HepG2 (cell line): ENCODE data around the gene SS18L1. TPM values are rescaled to one million over a fixed set of nuclear protein-coding genes. Genes with fewer than 3 reads are reported as not detected.

ENCODE experiments used
- ARNTL ChIP-seq: sonication (generic); formaldehyde crosslinking; IDR thresholded peaks from 2 replicates; pipeline ENCODE4 v1.4.0; 2020; ENCODE audit warnings: mild to moderate bottlenecking, missing genetic modification reagents
- FOXC1 ChIP-seq: sonication (generic); formaldehyde crosslinking; IDR thresholded peaks from 2 replicates; pipeline ENCODE4 v1.8.0; 2022; ENCODE audit warnings: mild to moderate bottlenecking, missing genetic modification reagents, borderline replicate concordance
- HDAC1 ChIP-seq: sonication (generic); formaldehyde crosslinking; IDR thresholded peaks from 2 replicates; pipeline ENCODE4 v1.5.1; 2020; ENCODE audit warnings: mild to moderate bottlenecking, missing genetic modification reagents
- KDM6A ChIP-seq: IDR thresholded peaks from 2 replicates; pipeline ENCODE4 v1.6.1; 2016; ENCODE audit warnings: low read depth
- PHF5A ChIP-seq: IDR thresholded peaks from one replicate; pipeline ENCODE4 v1.6.1; 2018; ENCODE audit warnings: low read depth, missing genetic modification reagents; ENCODE audit not compliant: unreplicated experiment
- PRDM10 ChIP-seq: sonication (generic); formaldehyde crosslinking; IDR thresholded peaks from 2 replicates; pipeline ENCODE4 v1.4.0; 2020; ENCODE audit warnings: low read depth, missing genetic modification reagents
- ZMAT3 ChIP-seq: sonication (generic); formaldehyde crosslinking; conservative IDR thresholded peaks from 2 replicates; pipeline ENCODE4 v1.7.0; 2021; ENCODE audit warnings: missing genetic modification reagents
- ZNF136 ChIP-seq: sonication (generic); formaldehyde crosslinking; IDR thresholded peaks from 2 replicates; pipeline ENCODE4 v1.8.1; 2022; ENCODE audit warnings: low read depth, mild to moderate bottlenecking, moderate library complexity, missing genetic modification reagents
- ZNF564 ChIP-seq: sonication (generic); formaldehyde crosslinking; IDR thresholded peaks from 2 replicates; pipeline ENCODE4 v1.8.1; 2023; ENCODE audit warnings: mild to moderate bottlenecking, missing genetic modification reagents
- ZNF572 ChIP-seq: sonication (generic); formaldehyde crosslinking; IDR thresholded peaks from 2 replicates; pipeline ENCODE4 v1.5.1; 2020; ENCODE audit warnings: mild to moderate bottlenecking, missing genetic modification reagents
- ZNF709 ChIP-seq: sonication (generic); formaldehyde crosslinking; IDR thresholded peaks from 2 replicates; pipeline ENCODE4 v1.5.0; 2020; ENCODE audit warnings: mild to moderate bottlenecking, missing genetic modification reagents
- ZNF768 ChIP-seq: sonication (generic); formaldehyde crosslinking; IDR thresholded peaks from 2 replicates; pipeline ENCODE4 v1.4.0; 2020; ENCODE audit warnings: missing genetic modification reagents
- ZNF839 ChIP-seq: sonication (generic); formaldehyde crosslinking; IDR thresholded peaks from 2 replicates; pipeline ENCODE4 v1.4.0; 2020; ENCODE audit warnings: missing genetic modification reagents, mild to moderate bottlenecking, borderline replicate concordance
- polyA plus RNA-seq, 8 experiments: library from polyadenylated mRNA; depleted of rRNA in 3 of 8; stranded (reverse) in 7 of 8; unstranded in 1 of 8; fragments of >200 nt; fragmentation: Illumina TruSeq in 4 of 8; extraction: Trizol in 4 of 8; gene quantifications; 2 replicates each; pipeline versions ENCODE4 v1.2.1 to v1.2.3, GENCODE V29; 2011 to 2016; ENCODE audit warnings: low read depth in 4 of 8, missing spikeins in 1 of 8, mixed read lengths in 1 of 8; ENCODE audit not compliant: insufficient read depth in 1 of 8
- total RNA-seq, 5 experiments: library from RNA; depleted of rRNA; stranded (reverse); fragments of >200 nt; fragmentation: Illumina TruSeq; extraction: Trizol; gene quantifications; 2 replicates each; pipeline ENCODE4 v1.2.3, GENCODE V29; 2016; ENCODE audit warnings: low read depth in 1 of 5
- TF ChIP-seq, protein P1 (sequence below), 2 experiments: fragments of 450-650 bp in 1 of 2; sonication (generic) in 1 of 2; formaldehyde crosslinking in 1 of 2; IDR thresholded peaks; 2 replicates each; pipeline versions ENCODE4 v1.6.1 to v1.8.0; 2016 to 2022; ENCODE audit warnings: antibody characterized with exemption in 1 of 2, mild to moderate bottlenecking in 1 of 2, missing genetic modification reagents in 1 of 2
- TF ChIP-seq, protein P2 (sequence below): sonication (generic); formaldehyde crosslinking; IDR thresholded peaks from 2 replicates; pipeline ENCODE4 v1.4.0; 2020; ENCODE audit warnings: mild to moderate bottlenecking, missing genetic modification reagents

Gene SS18L1
- total and polyA plus RNA-seq, 2 of the 13 experiments (the other 11 are each of a cell fraction or from before 2014, with no cell fraction given), result 17.8 to 27.6 TPM

DNA sequence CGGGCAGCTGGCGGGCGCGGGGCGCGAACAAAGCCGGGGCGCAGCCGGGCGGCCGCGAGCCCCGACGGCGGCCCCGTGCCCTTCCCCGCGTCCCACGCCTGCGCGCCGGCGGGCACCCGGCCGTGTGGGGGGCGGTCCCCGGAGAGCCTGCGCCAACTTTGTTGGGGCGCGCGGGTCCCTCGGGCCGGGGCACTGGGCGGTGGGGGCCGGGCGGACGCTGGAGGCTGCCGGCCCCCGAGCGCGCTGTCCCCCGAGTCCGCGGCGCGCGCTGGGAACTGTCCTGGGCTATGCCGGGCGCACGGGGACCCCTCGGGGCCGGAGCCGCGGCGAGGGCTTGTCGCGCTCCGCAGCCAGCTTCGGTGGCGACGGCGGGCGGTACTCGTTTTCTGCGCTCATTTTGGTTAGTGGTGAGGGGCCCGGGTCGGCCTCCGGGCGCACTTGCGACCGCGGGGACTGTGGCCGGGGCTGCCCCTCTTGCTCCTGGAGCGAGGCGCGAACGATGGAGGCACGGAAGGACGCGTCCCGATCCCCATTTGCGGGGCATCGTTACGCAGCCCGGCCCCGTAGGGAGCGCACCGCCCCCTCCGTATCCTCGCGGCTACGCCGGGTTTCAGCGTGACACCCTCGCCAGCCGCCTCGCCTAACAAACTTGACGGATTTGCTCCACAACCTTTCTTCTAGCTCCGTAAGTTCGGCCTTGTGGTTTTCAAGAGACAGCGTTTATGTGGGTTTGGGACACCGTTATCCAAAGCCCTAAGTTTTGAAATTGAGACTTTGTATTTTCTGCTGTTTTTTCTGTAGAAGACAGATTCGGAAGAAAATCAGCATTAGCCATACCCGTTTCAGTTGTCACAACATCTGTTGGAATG lies 622 bp downstream of the SS18L1 start (continued):
- TF ChIP-seq, protein P1, sequence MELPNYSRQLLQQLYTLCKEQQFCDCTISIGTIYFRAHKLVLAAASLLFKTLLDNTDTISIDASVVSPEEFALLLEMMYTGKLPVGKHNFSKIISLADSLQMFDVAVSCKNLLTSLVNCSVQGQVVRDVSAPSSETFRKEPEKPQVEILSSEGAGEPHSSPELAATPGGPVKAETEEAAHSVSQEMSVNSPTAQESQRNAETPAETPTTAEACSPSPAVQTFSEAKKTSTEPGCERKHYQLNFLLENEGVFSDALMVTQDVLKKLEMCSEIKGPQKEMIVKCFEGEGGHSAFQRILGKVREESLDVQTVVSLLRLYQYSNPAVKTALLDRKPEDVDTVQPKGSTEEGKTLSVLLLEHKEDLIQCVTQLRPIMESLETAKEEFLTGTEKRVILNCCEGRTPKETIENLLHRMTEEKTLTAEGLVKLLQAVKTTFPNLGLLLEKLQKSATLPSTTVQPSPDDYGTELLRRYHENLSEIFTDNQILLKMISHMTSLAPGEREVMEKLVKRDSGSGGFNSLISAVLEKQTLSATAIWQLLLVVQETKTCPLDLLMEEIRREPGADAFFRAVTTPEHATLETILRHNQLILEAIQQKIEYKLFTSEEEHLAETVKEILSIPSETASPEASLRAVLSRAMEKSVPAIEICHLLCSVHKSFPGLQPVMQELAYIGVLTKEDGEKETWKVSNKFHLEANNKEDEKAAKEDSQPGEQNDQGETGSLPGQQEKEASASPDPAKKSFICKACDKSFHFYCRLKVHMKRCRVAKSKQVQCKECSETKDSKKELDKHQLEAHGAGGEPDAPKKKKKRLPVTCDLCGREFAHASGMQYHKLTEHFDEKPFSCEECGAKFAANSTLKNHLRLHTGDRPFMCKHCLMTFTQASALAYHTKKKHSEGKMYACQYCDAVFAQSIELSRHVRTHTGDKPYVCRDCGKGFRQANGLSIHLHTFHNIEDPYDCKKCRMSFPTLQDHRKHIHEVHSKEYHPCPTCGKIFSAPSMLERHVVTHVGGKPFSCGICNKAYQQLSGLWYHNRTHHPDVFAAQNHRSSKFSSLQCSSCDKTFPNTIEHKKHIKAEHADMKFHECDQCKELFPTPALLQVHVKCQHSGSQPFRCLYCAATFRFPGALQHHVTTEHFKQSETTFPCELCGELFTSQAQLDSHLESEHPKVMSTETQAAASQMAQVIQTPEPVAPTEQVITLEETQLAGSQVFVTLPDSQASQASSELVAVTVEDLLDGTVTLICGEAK (IDR thresholded peaks at IDR 0.05), result no peak
- TF ChIP-seq, protein P1 (CRISPR knock-in tag; IDR thresholded peaks at IDR 0.05), result peak; percentile 76
- no peak; the same call in 1 of the 2 replicates for TF ChIP-seq ZNF564
- 0 out of 2 replicates have a peak, but pooled peaks have one; percentile 74 for TF ChIP-seq ZNF839 (CRISPR knock-in tag)
- no peak for TF ChIP-seq KDM6A
- TF ChIP-seq, protein P2, sequence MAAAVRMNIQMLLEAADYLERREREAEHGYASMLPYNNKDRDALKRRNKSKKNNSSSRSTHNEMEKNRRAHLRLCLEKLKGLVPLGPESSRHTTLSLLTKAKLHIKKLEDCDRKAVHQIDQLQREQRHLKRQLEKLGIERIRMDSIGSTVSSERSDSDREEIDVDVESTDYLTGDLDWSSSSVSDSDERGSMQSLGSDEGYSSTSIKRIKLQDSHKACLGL (CRISPR knock-in tag), result peak; percentile 76
- 0 out of 2 replicates have a peak, but pooled peaks have one; percentile 30 for TF ChIP-seq ZNF572 (CRISPR knock-in tag)
- peak; percentile 11; the same call in 1 of the 2 replicates for TF ChIP-seq ZMAT3 (CRISPR knock-in tag)
- TF ChIP-seq ZNF136 (CRISPR knock-in tag), result peak; percentile 58; the same call in 1 of the 2 replicates
- TF ChIP-seq FOXC1 (CRISPR knock-in tag), result 0 out of 2 replicates have a peak, but pooled peaks have one; percentile 9
- peak; percentile 54; the same call in 1 of the 2 replicates for TF ChIP-seq HDAC1
- TF ChIP-seq PHF5A (CRISPR knock-in tag), result no peak
- peak; percentile 95 for TF ChIP-seq PRDM10 (CRISPR knock-in tag)
- TF ChIP-seq ZNF768 (CRISPR knock-in tag), result peak; percentile 69; the same call in 1 of the 2 replicates
- peak; percentile 63; the same call in 1 of the 2 replicates for TF ChIP-seq ARNTL
- TF ChIP-seq ZNF709, result peak; percentile 64; the same call in 1 of the 2 replicates
